HepG2 (cell line): ENCODE results near the gene SETD3. TPM values are rescaled to one million over a fixed set of nuclear protein-coding genes. Genes with fewer than 3 reads are reported as not detected.

ENCODE experiments used
- ATAC-seq: fragments of 200-7000 bp; cut with Tn5 transposase; 3 replicates; pipeline ENCODE4 v1.9.1; 2020; ENCODE audit warnings: mild to moderate bottlenecking, moderate library complexity
- BruUV-seq: library from RNA; stranded (reverse); fragments of 400-500 nt; replicated peaks from 2 replicates; lab custom pipeline; 2021; lab: Mats Ljungman, UMichigan
- CTCF ChIA-PET: fragments of 300-600 bp; formaldehyde crosslinking; extraction: SDS; loops from one replicate; lab custom pipeline; 2021; ENCODE audit warnings: low total read pairs, inconsistent platforms, low intra/inter-chr PET ratio; lab: Yijun Ruan, JAX
- POLR2A ChIA-PET: fragments of 350-600 bp; sonication (Branson Sonifier 250); formaldehyde crosslinking; loops from one replicate; lab custom pipeline; 2020; ENCODE audit warnings: antibody characterized with exemption, inconsistent platforms; lab: Yijun Ruan, JAX
- DNase-seq: peaks from one replicate; pipeline ENCODE4 v3.0.0-alpha.2; 2015; ENCODE audit warnings: low spot score
- FAIRE-seq: peaks from 3 replicates; lab custom pipeline; 2011; peaks lifted over from hg19 to GRCh38; lab: Jason Lieb, UNC
- H2AFZ ChIP-seq: one replicate; pipeline ENCODE4 v1.6.1; 2011; ENCODE audit warnings: low read length, inconsistent platforms
- H3K27ac ChIP-seq: fragments of 300-600 bp; 3 replicates; pipeline ENCODE4 v1.8.0; 2011; ENCODE audit warnings: mixed run types, mild to moderate bottlenecking, mixed read lengths, low read length, inconsistent platforms; ENCODE audit not compliant: insufficient read depth; ENCODE audit errors: extremely low read length
- H3K27me3 ChIP-seq, 2 experiments: fragments of 200-600 bp in 1 of 2; 2 replicates in 1 of 2; 3 replicates in 1 of 2; pipeline versions ENCODE4 v1.6.0 to v1.8.0; 2011; ENCODE audit warnings: low read length in 2 of 2, mild to moderate bottlenecking in 2 of 2, moderate library complexity in 2 of 2, inconsistent platforms in 1 of 2; ENCODE audit not compliant: insufficient read depth in 2 of 2, control insufficient read depth in 1 of 2
- H3K36me3 ChIP-seq, 2 experiments: fragments of 200-600 bp in 1 of 2; replicated peaks in 1 of 2; 2 replicates in 1 of 2; 3 replicates in 1 of 2; pipeline versions ENCODE4 v1.5.1 to v1.8.0; 2011; ENCODE audit warnings: low read length in 2 of 2, inconsistent platforms in 1 of 2; ENCODE audit not compliant: insufficient read depth in 2 of 2, control insufficient read depth in 1 of 2
- H3K4me1 ChIP-seq: 2 replicates; pipeline ENCODE4 v1.5.1; 2012; ENCODE audit warnings: low read length, inconsistent platforms; ENCODE audit not compliant: insufficient read depth
- H3K4me2 ChIP-seq: 2 replicates; pipeline ENCODE4 v1.6.0; 2011; ENCODE audit warnings: low read depth, low read length, inconsistent platforms
- H3K4me3 ChIP-seq, 3 experiments: fragments of 200-600 bp in 1 of 3; sonication (generic), shearing (Covaris generic) in 1 of 3; replicated peaks in 1 of 3; 2 replicates each; pipeline ENCODE4 v1.5.1; 2011 to 2016; ENCODE audit warnings: low read length in 3 of 3, inconsistent platforms in 2 of 3, low read depth in 2 of 3, mild to moderate bottlenecking in 2 of 3, control low read depth in 1 of 3, mixed read lengths in 1 of 3; ENCODE audit not compliant: insufficient read depth in 1 of 3
- H3K79me2 ChIP-seq: one replicate; pipeline ENCODE4 v1.6.1; 2011; ENCODE audit warnings: low read length, inconsistent platforms; ENCODE audit not compliant: insufficient read depth
- H3K9ac ChIP-seq: 2 replicates; pipeline ENCODE4 v1.6.0; 2011; ENCODE audit warnings: mild to moderate bottlenecking, low read depth, low read length, inconsistent platforms; ENCODE audit not compliant: insufficient read depth
- H3K9me3 ChIP-seq: 2 replicates; pipeline ENCODE4 v1.5.1; 2012; ENCODE audit warnings: mild to moderate bottlenecking, low read length
- H4K20me1 ChIP-seq: 2 replicates; pipeline ENCODE4 v1.6.0; 2011; ENCODE audit warnings: inconsistent platforms, mild to moderate bottlenecking, low read length, moderate library complexity; ENCODE audit not compliant: insufficient read depth
- CAMTA2 ChIP-seq: sonication (generic); formaldehyde crosslinking; IDR thresholded peaks from 2 replicates; pipeline ENCODE4 v1.4.0; 2020; ENCODE audit warnings: mild to moderate bottlenecking, missing genetic modification reagents, borderline replicate concordance
- CENPT ChIP-seq: sonication (generic); formaldehyde crosslinking; IDR thresholded peaks from 2 replicates; pipeline ENCODE4 v1.8.0; 2022; ENCODE audit warnings: low read depth, mild to moderate bottlenecking, moderate library complexity, missing genetic modification reagents
- CHCHD3 ChIP-seq: sonication (generic); formaldehyde crosslinking; IDR thresholded peaks from 2 replicates; pipeline ENCODE4 v1.8.0; 2022; ENCODE audit warnings: mild to moderate bottlenecking, missing genetic modification reagents, moderate library complexity
- HMG20A ChIP-seq: IDR thresholded peaks from 2 replicates; pipeline ENCODE4 v1.6.1; 2016; ENCODE audit warnings: borderline replicate concordance
- HNF1B ChIP-seq: sonication (generic); formaldehyde crosslinking; IDR thresholded peaks from 2 replicates; pipeline ENCODE4 v1.5.1; 2020; ENCODE audit warnings: mild to moderate bottlenecking, moderate library complexity, missing genetic modification reagents
- NR2F1 ChIP-seq, 2 experiments: fragments of 450-650 bp in 1 of 2; formaldehyde crosslinking in 1 of 2; IDR thresholded peaks; 2 replicates each; pipeline versions ENCODE4 v1.5.0 to v1.6.1; 2016 to 2020; ENCODE audit warnings: mild to moderate bottlenecking in 1 of 2, missing compliant biosample characterization in 1 of 2, missing genetic modification reagents in 1 of 2, moderate library complexity in 1 of 2
- RXRA ChIP-seq: sonication (generic); formaldehyde crosslinking; IDR thresholded peaks from 2 replicates; pipeline ENCODE4 v1.5.1; 2020; ENCODE audit warnings: missing genetic modification reagents
- SP140L ChIP-seq: sonication (generic); formaldehyde crosslinking; IDR thresholded peaks from 2 replicates; pipeline ENCODE4 v1.4.0; 2020; ENCODE audit warnings: missing genetic modification reagents, borderline replicate concordance
- ZNF17 ChIP-seq: sonication (generic); formaldehyde crosslinking; IDR thresholded peaks from 2 replicates; pipeline ENCODE4 v1.5.0; 2020; ENCODE audit warnings: mild to moderate bottlenecking, missing genetic modification reagents
- ZNF224 ChIP-seq: sonication (generic); formaldehyde crosslinking; IDR thresholded peaks from 2 replicates; pipeline ENCODE4 v1.5.0; 2020; ENCODE audit warnings: mild to moderate bottlenecking, missing genetic modification reagents
- ZNF44 ChIP-seq: sonication (generic); formaldehyde crosslinking; IDR thresholded peaks from 2 replicates; pipeline ENCODE4 v1.5.1; 2020; ENCODE audit warnings: mild to moderate bottlenecking, missing genetic modification reagents
- WGBS: methylation state at CpG from one replicate; pipeline ENCODE4 v1.1.6; 2017; ENCODE audit warnings: low lambda C conversion rate; 5-methylcytosine and 5-hydroxymethylcytosine counted together
- in situ Hi-C: cut with HindIII; loops from 2 replicates; pipeline ENCODE4 v1.10.0; 2017; ENCODE audit warnings: low pct_unique_long_range_greater_than_20kb; ENCODE audit not compliant: extremely low pct_ligation_motif_present
- intact Hi-C: fragments of 100-400 bp; cut with micrococcal nuclease; formaldehyde crosslinking; loops from one replicate; pipeline ENCODE4 v1.10.0; 2022; ENCODE audit not compliant: unreplicated experiment
- polyA plus RNA-seq, 8 experiments: library from polyadenylated mRNA; depleted of rRNA in 3 of 8; stranded (reverse) in 7 of 8; unstranded in 1 of 8; fragments of >200 nt; fragmentation: Illumina TruSeq in 4 of 8; extraction: Trizol in 4 of 8; gene quantifications; 2 replicates each; pipeline versions ENCODE4 v1.2.1 to v1.2.3, GENCODE V29; 2011 to 2016; ENCODE audit warnings: low read depth in 4 of 8, missing spikeins in 1 of 8, mixed read lengths in 1 of 8; ENCODE audit not compliant: insufficient read depth in 1 of 8
- total RNA-seq, 5 experiments: library from RNA; depleted of rRNA; stranded (reverse); fragments of >200 nt; fragmentation: Illumina TruSeq; extraction: Trizol; gene quantifications; 2 replicates each; pipeline ENCODE4 v1.2.3, GENCODE V29; 2016; ENCODE audit warnings: low read depth in 1 of 5
- TF ChIP-seq, protein P1 (sequence below): sonication (generic); formaldehyde crosslinking; conservative IDR thresholded peaks from 2 replicates; pipeline ENCODE4 v1.8.1; 2023; ENCODE audit warnings: missing genetic modification reagents

The SETD3 gene
- total and polyA plus RNA-seq, 2 of the 13 experiments (the other 11 are each of a cell fraction or from before 2014, with no cell fraction given) = 30.3 to 67.1 TPM

DNA sequence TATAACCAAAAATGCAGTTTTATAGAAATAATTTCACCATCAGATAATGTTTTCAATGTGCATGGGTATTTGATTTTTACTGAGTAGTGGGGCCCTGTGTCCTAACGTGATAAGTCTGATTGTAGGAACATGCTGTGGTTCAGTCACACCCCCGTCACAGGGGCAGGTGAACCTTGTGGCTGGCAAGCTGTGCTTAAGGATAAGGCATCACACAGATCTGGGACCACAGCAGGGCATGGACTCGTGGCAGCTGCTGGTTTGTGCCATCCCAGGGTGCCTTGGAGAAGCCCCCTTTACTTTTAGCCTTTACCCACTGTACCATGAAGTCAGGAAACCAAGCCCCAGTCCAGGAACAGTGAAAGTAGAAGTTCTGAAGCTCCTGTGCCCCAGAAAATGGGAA, 17.2 kb upstream of the SETD3 start (continued):
- TF ChIP-seq ZNF224 (CRISPR knock-in tag) = no peak
- TF ChIP-seq, all 625 proteins: peak for 0

GRCh38 chr14:99497341-99497740, 16.7 kb upstream of the SETD3 start:
- H3K36me3 ChIP-seq = peaks cover 14 to 87% of the 10 kb centered on the region in 2 experiments

DNA sequence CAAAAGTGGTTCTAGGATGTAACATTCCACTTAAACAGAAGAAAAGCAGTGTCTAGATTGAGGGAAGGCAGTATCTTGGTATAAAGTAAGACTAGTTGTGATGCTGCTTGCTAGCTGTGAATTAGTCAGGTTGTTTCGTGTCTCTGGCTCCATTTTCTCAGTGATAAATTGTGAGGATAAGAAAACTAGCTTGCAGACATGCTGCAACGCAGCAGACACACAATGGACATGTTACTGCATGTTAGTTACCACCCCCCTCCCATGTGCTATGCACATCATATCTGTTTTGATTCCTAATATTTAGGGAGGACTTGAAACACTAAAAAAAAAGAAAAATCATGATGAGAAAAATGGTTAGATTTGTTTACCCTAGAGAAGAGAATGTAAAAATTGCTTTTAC, 3.4 kb upstream of the SETD3 start:
- H3K36me3 ChIP-seq = no peaks in the 10 kb centered on the region; a peak in 1 of 5 replicates
- H3K9ac ChIP-seq = no peak overlapping the region
- intact Hi-C loops (no loop called here), in situ Hi-C loops (no loop called here)
- DNase-seq (no peak), ATAC-seq (no peak), FAIRE-seq (no peak)
- 79% methylated on average over 2 of the region's 2 CpGs for WGBS
- BruUV-seq = no TSS peak
- H3K4me2 ChIP-seq = no peak overlapping the region
- no peak overlapping the region for H3K4me3 ChIP-seq
- H3K27me3 ChIP-seq = no peaks in the 10 kb centered on the region; a peak in 1 of 5 replicates
- no peak overlapping the region for H2AFZ ChIP-seq
- H3K27ac ChIP-seq = no peak overlapping the region
- ChIA-PET POLR2A (no interaction called here), CTCF (no interaction called here)
- H4K20me1 ChIP-seq = peaks cover 58% of the 10 kb centered on the region
- H3K9me3 ChIP-seq = no peaks in the 10 kb centered on the region
- H3K79me2 ChIP-seq = peaks cover 89% of the 10 kb centered on the region
- peaks cover 45% of the 10 kb centered on the region for H3K4me1 ChIP-seq
- TF ChIP-seq HMG20A (CRISPR knock-in tag) (no peak), SP140L (no peak), CHCHD3 (no peak), CAMTA2 (no peak), NR2F1 (CRISPR knock-in tag; IDR thresholded peaks at IDR 0.05) (no peak), RXRA (no peak), CENPT (CRISPR knock-in tag) (no peak), ZNF44 (no peak)
- TF ChIP-seq, protein P1, sequence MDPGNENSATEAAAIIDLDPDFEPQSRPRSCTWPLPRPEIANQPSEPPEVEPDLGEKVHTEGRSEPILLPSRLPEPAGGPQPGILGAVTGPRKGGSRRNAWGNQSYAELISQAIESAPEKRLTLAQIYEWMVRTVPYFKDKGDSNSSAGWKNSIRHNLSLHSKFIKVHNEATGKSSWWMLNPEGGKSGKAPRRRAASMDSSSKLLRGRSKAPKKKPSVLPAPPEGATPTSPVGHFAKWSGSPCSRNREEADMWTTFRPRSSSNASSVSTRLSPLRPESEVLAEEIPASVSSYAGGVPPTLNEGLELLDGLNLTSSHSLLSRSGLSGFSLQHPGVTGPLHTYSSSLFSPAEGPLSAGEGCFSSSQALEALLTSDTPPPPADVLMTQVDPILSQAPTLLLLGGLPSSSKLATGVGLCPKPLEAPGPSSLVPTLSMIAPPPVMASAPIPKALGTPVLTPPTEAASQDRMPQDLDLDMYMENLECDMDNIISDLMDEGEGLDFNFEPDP (CRISPR knock-in tag) = no peak

More at GRCh38 chr14:99497341-99497740, 16.7 kb upstream of the SETD3 start:
- Histone ChIP-seq H3K4me3 (no peak overlapping the region), H3K9ac (no peak overlapping the region), H4K20me1 (no peaks in the 10 kb centered on the region), H3K27ac (no peak overlapping the region), H2AFZ (no peak overlapping the region), H3K27me3 (no peaks in the 10 kb centered on the region), H3K9me3 (no peaks in the 10 kb centered on the region), H3K4me1 (no peaks in the 10 kb centered on the region), H3K4me2 (no peak overlapping the region), H3K79me2 (peaks cover 14% of the 10 kb centered on the region)
- FAIRE-seq (no peak), DNase-seq (no peak), ATAC-seq (no peak)
- in situ Hi-C loops = no loop called here
- WGBS = 98% methylated on average over 2 of the region's 2 CpGs
- no TSS peak for BruUV-seq
- intact Hi-C loops = no loop called here
- CTCF ChIA-PET = no interaction called here
- TF ChIP-seq HNF1B (CRISPR knock-in tag) (no peak), ZNF17 (CRISPR knock-in tag) (no peak)
- POLR2A ChIA-PET = no interaction called here
